Panc1 (cell line): ENCODE measurements around the gene ZBTB43.

ENCODE experiments used
- CTCF ChIP-seq: fragments of 450-650 bp; IDR thresholded peaks from 2 replicates; pipeline ENCODE4 v1.5.1; 2017; ENCODE audit warnings: mild to moderate bottlenecking
- POLR2AphosphoS5 ChIP-seq: IDR thresholded peaks from 2 replicates; pipeline ENCODE4 v1.6.1; 2012; ENCODE audit warnings: mild to moderate bottlenecking, low read depth, low read length, moderate library complexity

- TF ChIP-seq CTCF (peak; percentile 99), POLR2AphosphoS5 (peak; percentile 79)
Observed at GRCh38 chr9:126860077-126860756, 55.4 kb downstream of the ZBTB43 start, which contains the start of gene ZBTB34.
